Hepatocyte (in vitro differentiated cells): ENCODE data around the gene PRR14L. TPM values are rescaled to one million over a fixed set of nuclear protein-coding genes. Genes with fewer than 3 reads are reported as not detected.

ENCODE experiments used
- DNase-seq: peaks from one replicate; pipeline ENCODE4 v3.0.0-alpha.2; 2016; ENCODE audit warnings: low spot score
- H2AFZ ChIP-seq: fragments of 200-600 bp; sonication (generic); 2 replicates; pipeline ENCODE4 v1.6.0; 2016; ENCODE audit warnings: antibody characterized with exemption, mild to moderate bottlenecking
- H3K27ac ChIP-seq: fragments of 200-600 bp; sonication (generic); 2 replicates; pipeline ENCODE4 v1.5.1; 2016; ENCODE audit warnings: mild to moderate bottlenecking
- H3K27me3 ChIP-seq: fragments of 200-600 bp; sonication (generic); 2 replicates; pipeline ENCODE4 v1.6.1; 2016
- H3K36me3 ChIP-seq: fragments of 200-600 bp; sonication (generic); replicated peaks from 2 replicates; pipeline ENCODE4 v1.5.1; 2016; ENCODE audit warnings: low read depth; ENCODE audit not compliant: insufficient read depth
- H3K4me1 ChIP-seq: fragments of 200-600 bp; sonication (generic); 2 replicates; pipeline ENCODE4 v1.5.1; 2016; ENCODE audit warnings: mild to moderate bottlenecking, moderate library complexity; ENCODE audit not compliant: insufficient read depth
- H3K4me2 ChIP-seq: fragments of 200-600 bp; sonication (generic); 2 replicates; pipeline ENCODE4 v1.6.0; 2016
- H3K4me3 ChIP-seq: fragments of 200-600 bp; sonication (generic); 2 replicates; pipeline ENCODE4 v1.5.1; 2016; ENCODE audit warnings: mild to moderate bottlenecking
- H3K79me2 ChIP-seq: fragments of 200-600 bp; sonication (generic); 2 replicates; pipeline ENCODE4 v1.6.0; 2017; ENCODE audit warnings: mild to moderate bottlenecking
- H3K9me2 ChIP-seq: fragments of 200-600 bp; sonication (generic); replicated peaks from 2 replicates; pipeline ENCODE4 v1.6.0; 2017; ENCODE audit warnings: mild to moderate bottlenecking; ENCODE audit not compliant: insufficient read depth
- H3K9me3 ChIP-seq: fragments of 200-600 bp; sonication (generic); 2 replicates; pipeline ENCODE4 v1.5.1; 2016; ENCODE audit warnings: low read depth, mild to moderate bottlenecking
- H4K20me1 ChIP-seq: fragments of 200-600 bp; sonication (generic); 2 replicates; pipeline ENCODE4 v1.6.0; 2016; ENCODE audit warnings: mild to moderate bottlenecking; ENCODE audit not compliant: insufficient read depth, poor library complexity, severe bottlenecking
- CTCF ChIP-seq: fragments of 200-600 bp; sonication (generic); IDR thresholded peaks from 2 replicates; pipeline ENCODE4 v1.5.1; 2016; ENCODE audit warnings: antibody characterized with exemption, mild to moderate bottlenecking; ENCODE audit not compliant: poor library complexity
- EZH2 ChIP-seq: fragments of 200-600 bp; sonication (generic); IDR thresholded peaks from 2 replicates; pipeline ENCODE4 v1.6.1; 2016; ENCODE audit warnings: antibody characterized with exemption, mild to moderate bottlenecking, borderline replicate concordance
- EZH2phosphoT487 ChIP-seq: fragments of 200-600 bp; sonication (generic); IDR thresholded peaks from one replicate; pipeline ENCODE4 v1.6.1; 2018; ENCODE audit warnings: antibody characterized with exemption, mild to moderate bottlenecking, low read depth, moderate library complexity; ENCODE audit not compliant: unreplicated experiment, severe bottlenecking
- WGBS: methylation state at CpG from one replicate; pipeline ENCODE4 v1.1.6; 2016; ENCODE audit warnings: low lambda C conversion rate; ENCODE audit errors: missing lambda C conversion rate; 5-methylcytosine and 5-hydroxymethylcytosine counted together
- polyA plus RNA-seq: library from polyadenylated mRNA; unstranded; fragments of >200 nt; fragmentation: Nextera tagmentation; extraction: Ambion mirVana; gene quantifications from 2 replicates; pipeline ENCODE4 v1.2.1, GENCODE V29; 2016
- total RNA-seq: library from RNA; depleted of rRNA; stranded (reverse); fragments of >200 nt; gene quantifications from 2 replicates; pipeline ENCODE4 v1.2.3, GENCODE V29; 2014

Gene PRR14L
- total and polyA plus RNA-seq, 2 experiments from 2014 or later: 13.2 to 30.4 TPM

GRCh38 chr22:31682751-31683150, 67.2 kb downstream of the PRR14L start:
- 98% methylated on average over 7 of the region's 7 CpGs for WGBS
- Histone ChIP-seq H3K79me2 (no peaks in the 10 kb centered on the region), H3K27ac (no peak overlapping the region), H3K36me3 (no peaks in the 10 kb centered on the region), H3K9me3 (no peaks in the 10 kb centered on the region), H3K27me3 (no peaks in the 10 kb centered on the region), H3K4me1 (no peaks in the 10 kb centered on the region), H4K20me1 (no peaks in the 10 kb centered on the region), H2AFZ (no peak overlapping the region), H3K9me2 (no peaks in the 10 kb centered on the region), H3K4me3 (no peak overlapping the region), H3K4me2 (no peak overlapping the region)
- no peak for TF ChIP-seq EZH2
- TF ChIP-seq EZH2phosphoT487: no peak
- TF ChIP-seq CTCF: no peak
- DNase-seq: no peak

- no peak overlapping the region for H2AFZ ChIP-seq
- H3K9me2 ChIP-seq: no peaks in the 10 kb centered on the region
- H3K36me3 ChIP-seq: no peaks in the 10 kb centered on the region
- H3K27ac ChIP-seq: peak overlapping the region; percentile 22
- H3K4me1 ChIP-seq: no peaks in the 10 kb centered on the region
- H3K4me3 ChIP-seq: no peak overlapping the region
- no peaks in the 10 kb centered on the region for H3K27me3 ChIP-seq
- no peaks in the 10 kb centered on the region for H4K20me1 ChIP-seq
- no peaks in the 10 kb centered on the region for H3K9me3 ChIP-seq
- DNase-seq: no peak
- no peak overlapping the region for H3K4me2 ChIP-seq
- no peak for TF ChIP-seq EZH2
- no peak for TF ChIP-seq CTCF
- no peak for TF ChIP-seq EZH2phosphoT487
- WGBS: 93% methylated on average over 17 of the region's 17 CpGs
- no peaks in the 10 kb centered on the region for H3K79me2 ChIP-seq
These were observed 68.3 kb downstream of the PRR14L start for GRCh38 chr22:31681349-31682345.

- Histone ChIP-seq H3K27me3 (no peaks in the 10 kb centered on the region), H3K9me3 (no peaks in the 10 kb centered on the region), H3K79me2 (no peaks in the 10 kb centered on the region), H4K20me1 (no peaks in the 10 kb centered on the region), H3K36me3 (no peaks in the 10 kb centered on the region), H3K9me2 (no peaks in the 10 kb centered on the region), H3K4me2 (no peak overlapping the region), H3K4me1 (no peaks in the 10 kb centered on the region), H3K4me3 (no peak overlapping the region), H2AFZ (no peak overlapping the region), H3K27ac (peak overlapping the region; percentile 22)
- WGBS: 86% methylated on average over 9 of the region's 9 CpGs
- DNase-seq: no peak
- TF ChIP-seq EZH2phosphoT487 (no peak), EZH2 (no peak), CTCF (no peak)
These were observed 69.0 kb downstream of the PRR14L start for GRCh38 chr22:31680861-31681341.
